GM19468 (cell line): ENCODE data around the gene HHEX.
"Not testable (repeated sequence)": the region's sequence is repeated elsewhere in the genome, so short reads cannot be mapped to it uniquely, and the experiment has no call there.

Experiments
- ATAC-seq: cut with Tn5 transposase; IDR thresholded peaks from one replicate; pipeline ENCODE4 v1.9.1; 2021; ENCODE audit warnings: mild to moderate bottlenecking, moderate library complexity, moderate number of reproducible peaks; ENCODE audit not compliant: unreplicated experiment; ENCODE audit errors: extremely low read depth

Gene HHEX

GRCh38 chr10:92689663-92690210, at the start of gene HHEX:
Gene HHEX (plus strand): TSS chr10:92689955. CDS start chr10:92689987, 32 bp downstream.
- no peak for ATAC-seq

GRCh38 chr10:92640107-92640506, 49.6 kb upstream of the HHEX start:
- no peak for ATAC-seq

- no peak for ATAC-seq
Observed at GRCh38 chr10:92641492-92641891, 48.3 kb upstream of the HHEX start.

- no peak for ATAC-seq
Observed at GRCh38 chr10:92644921-92645320, 44.8 kb upstream of the HHEX start.

GRCh38 chr10:92650864-92651263, 38.9 kb upstream of the HHEX start:
- ATAC-seq: not testable (repeated sequence)

- no peak for ATAC-seq
Observed at GRCh38 chr10:92655426-92655825, 34.3 kb upstream of the HHEX start.

GRCh38 chr10:92656266-92656961, 33.3 kb upstream of the HHEX start:
- no peak for ATAC-seq

- no peak for ATAC-seq
Observed at GRCh38 chr10:92657024-92657423, 32.7 kb upstream of the HHEX start.

GRCh38 chr10:92662848-92663247, 26.9 kb upstream of the HHEX start:
- no peak for ATAC-seq

- ATAC-seq: no peak
Observed at GRCh38 chr10:92664322-92664721, 25.4 kb upstream of the HHEX start.

GRCh38 chr10:92667078-92667477, 22.7 kb upstream of the HHEX start:
- no peak for ATAC-seq

GRCh38 chr10:92677708-92678107, 12.0 kb upstream of the HHEX start:
- no peak for ATAC-seq

GRCh38 chr10:92678206-92678605, 11.5 kb upstream of the HHEX start:
- no peak for ATAC-seq

- ATAC-seq: no peak
Observed at GRCh38 chr10:92681306-92681834, 8.4 kb upstream of the HHEX start.

- no peak for ATAC-seq
Observed at GRCh38 chr10:92688573-92688926, 1.2 kb upstream of the HHEX start.

GRCh38 chr10:92688927-92689662, 660 bp upstream of the HHEX start:
- no peak for ATAC-seq

GRCh38 chr10:92690211-92690914, 608 bp downstream of the HHEX start:
- no peak for ATAC-seq

GRCh38 chr10:92690915-92691590, 1.3 kb downstream of the HHEX start:
- no peak for ATAC-seq

- ATAC-seq: no peak
Observed at GRCh38 chr10:92691591-92692079, 1.9 kb downstream of the HHEX start.

GRCh38 chr10:92692080-92692671, 2.4 kb downstream of the HHEX start:
- no peak for ATAC-seq
